Panc1 (cell line): ENCODE data around the gene FIGNL2. TPM values are rescaled to one million over a fixed set of nuclear protein-coding genes. Genes with fewer than 3 reads are reported as not detected.

ENCODE experiments used
- ATAC-seq: fragments of 200-7000 bp; cut with Tn5 transposase; 2 replicates; pipeline ENCODE4 v1.9.1; 2020; ENCODE audit warnings: mild to moderate bottlenecking, moderate library complexity
- BruUV-seq: library from RNA; stranded (reverse); fragments of 400-500 nt; replicated peaks from 2 replicates; lab custom pipeline; 2021; lab: Mats Ljungman, UMichigan
- CTCF ChIA-PET: fragments of 300-600 bp; sonication (Branson Sonifier 250); formaldehyde crosslinking; loops from one replicate; lab custom pipeline; 2022; ENCODE audit warnings: antibody characterized with exemption; lab: Charles Lee
- POLR2A ChIA-PET: fragments of 300-600 bp; sonication (Branson Sonifier 250); formaldehyde crosslinking; loops from one replicate; lab custom pipeline; 2022; ENCODE audit warnings: antibody characterized with exemption; lab: Charles Lee
- DNase-seq: peaks from one replicate; pipeline ENCODE4 v3.0.0-alpha.2; 2010; ENCODE audit warnings: low read depth, low spot score
- H3K27ac ChIP-seq: 2 replicates; pipeline ENCODE4 v1.5.1; 2011; ENCODE audit warnings: mild to moderate bottlenecking, low read length, inconsistent platforms
- H3K27me3 ChIP-seq: fragments of 200-500 bp; sonication (Bioruptor generic); 2 replicates; pipeline ENCODE4 v1.6.0; 2014; ENCODE audit warnings: low read length, inconsistent platforms; ENCODE audit not compliant: control insufficient read depth, insufficient read depth
- H3K36me3 ChIP-seq: fragments of 200-500 bp; sonication (Bioruptor generic); 2 replicates; pipeline ENCODE4 v1.5.1; 2014; ENCODE audit warnings: inconsistent platforms, mild to moderate bottlenecking, low read length, moderate library complexity; ENCODE audit not compliant: control insufficient read depth, insufficient read depth
- H3K4me1 ChIP-seq: 2 replicates; pipeline ENCODE4 v1.5.1; 2011; ENCODE audit warnings: inconsistent platforms, mild to moderate bottlenecking, low read length, moderate library complexity; ENCODE audit not compliant: control insufficient read depth, insufficient read depth
- H3K4me3 ChIP-seq, 2 experiments: 2 replicates each; pipeline ENCODE4 v1.5.1; 2011 to 2012; ENCODE audit warnings: low read depth in 2 of 2, low read length in 2 of 2, mild to moderate bottlenecking in 2 of 2, inconsistent platforms in 1 of 2, moderate library complexity in 1 of 2
- H3K9me3 ChIP-seq: fragments of 200-500 bp; sonication (Bioruptor generic); 2 replicates; pipeline ENCODE4 v1.5.1; 2014; ENCODE audit warnings: low read depth, mild to moderate bottlenecking, inconsistent platforms, low read length, moderate library complexity; ENCODE audit not compliant: control insufficient read depth, insufficient read depth
- CTCF ChIP-seq: fragments of 450-650 bp; IDR thresholded peaks from 2 replicates; pipeline ENCODE4 v1.5.1; 2017; ENCODE audit warnings: mild to moderate bottlenecking
- POLR2AphosphoS5 ChIP-seq: IDR thresholded peaks from 2 replicates; pipeline ENCODE4 v1.6.1; 2012; ENCODE audit warnings: mild to moderate bottlenecking, low read depth, low read length, moderate library complexity
- REST ChIP-seq, 2 experiments: IDR thresholded peaks; 2 replicates each; pipeline ENCODE4 v1.6.1; 2011 to 2012; ENCODE audit warnings: low read depth in 2 of 2, control low read depth in 1 of 2, low read length in 1 of 2, mild to moderate bottlenecking in 1 of 2, moderate library complexity in 1 of 2; ENCODE audit not compliant: insufficient read depth in 1 of 2
- SIN3A ChIP-seq: IDR thresholded peaks from 2 replicates; pipeline ENCODE4 v1.6.1; 2012; ENCODE audit warnings: low read depth, mild to moderate bottlenecking, low read length, moderate library complexity, borderline replicate concordance; ENCODE audit not compliant: insufficient read depth
- TCF7L2 ChIP-seq: IDR thresholded peaks from 2 replicates; pipeline ENCODE4 v1.6.1; 2011; ENCODE audit warnings: mild to moderate bottlenecking, low read depth, low read length, inconsistent platforms
- in situ Hi-C: cut with HindIII; loops from 2 replicates; pipeline ENCODE4 v1.10.0; 2016; ENCODE audit warnings: low sequenced_read_pairs, low pct_unique_long_range_greater_than_20kb
- intact Hi-C: fragments of 100-400 bp; cut with micrococcal nuclease; formaldehyde crosslinking; loops from one replicate; pipeline ENCODE4 v1.10.0; 2022; ENCODE audit not compliant: unreplicated experiment
- total RNA-seq: library from RNA; stranded (reverse); gene quantifications from one replicate; pipeline ENCODE4 v1.2.1, GENCODE V29; 2021; ENCODE audit not compliant: unreplicated experiment

FIGNL2 gene
- total RNA-seq, 1 experiment from 2014 or later, result 0.23 TPM

GRCh38 chr12:51845482-51845881 lies 3.0 kb downstream of the FIGNL2 start:
- intact Hi-C loops (no loop called here), in situ Hi-C loops (no loop called here)
- ChIA-PET POLR2A (no interaction called here), CTCF (no interaction called here)
- Histone ChIP-seq H3K36me3 (no peaks in the 10 kb centered on the region), H3K27ac (no peak overlapping the region), H3K4me1 (peaks cover 3% of the 10 kb centered on the region), H3K27me3 (peaks cover 3% of the 10 kb centered on the region; the same call in 1 of the 2 replicates), H3K4me3 (no peak overlapping the region), H3K9me3 (no peaks in the 10 kb centered on the region)
- BruUV-seq, result no TSS peak
- TF ChIP-seq SIN3A, result no peak
- no peak for TF ChIP-seq CTCF
- no peak for DNase-seq
- ATAC-seq, result no peak

GRCh38 chr12:51844854-51845253 lies 3.7 kb downstream of the FIGNL2 start:
- ATAC-seq (no peak), DNase-seq (no peak)
- H3K27ac ChIP-seq, result no peak overlapping the region
- H3K4me3 ChIP-seq, result no peak overlapping the region
- H3K4me1 ChIP-seq, result peaks cover 3% of the 10 kb centered on the region
- intact Hi-C loops (no loop called here), in situ Hi-C loops (no loop called here)
- BruUV-seq, result no TSS peak
- no peaks in the 10 kb centered on the region for H3K9me3 ChIP-seq
- TF ChIP-seq POLR2AphosphoS5 (no peak), REST (IDR thresholded peaks at IDR 0.05; ENCODE audit: insufficient read depth in 1 of 2, low read depth in 2 of 2, low read length in 1 of 2) (no peak), SIN3A (no peak), TCF7L2 (no peak), CTCF (no peak)
- CTCF ChIA-PET, result no interaction called here
- POLR2A ChIA-PET, result no interaction called here
- peaks cover 3% of the 10 kb centered on the region; the same call in 1 of the 2 replicates for H3K27me3 ChIP-seq
- H3K36me3 ChIP-seq, result no peaks in the 10 kb centered on the region

- H3K27me3 ChIP-seq, result peaks cover 3% of the 10 kb centered on the region; the same call in 1 of the 2 replicates
- BruUV-seq, result no TSS peak
- H3K9me3 ChIP-seq, result no peaks in the 10 kb centered on the region
- ATAC-seq (no peak), DNase-seq (no peak)
- no peak overlapping the region for H3K27ac ChIP-seq
- H3K36me3 ChIP-seq, result no peaks in the 10 kb centered on the region
- H3K4me1 ChIP-seq, result no peaks in the 10 kb centered on the region
- CTCF ChIA-PET, result no interaction called here
- in situ Hi-C loops (no loop called here), intact Hi-C loops (no loop called here)
- H3K4me3 ChIP-seq, result no peak overlapping the region
- POLR2A ChIA-PET, result no interaction called here
- TF ChIP-seq SIN3A, result no peak
Measured at GRCh38 chr12:51841727-51842126, 6.8 kb downstream of the FIGNL2 start.
